LNCAP (cell line): Measurements from ENCODE around the gene MYH14.

ENCODE experiments used
- TF ChIP-seq, protein P1 (sequence below): fragments of 450-650 bp; IDR thresholded peaks from 2 replicates; pipeline ENCODE4 v1.5.1; 2017; ENCODE audit warnings: mild to moderate bottlenecking

The MYH14 gene

DNA sequence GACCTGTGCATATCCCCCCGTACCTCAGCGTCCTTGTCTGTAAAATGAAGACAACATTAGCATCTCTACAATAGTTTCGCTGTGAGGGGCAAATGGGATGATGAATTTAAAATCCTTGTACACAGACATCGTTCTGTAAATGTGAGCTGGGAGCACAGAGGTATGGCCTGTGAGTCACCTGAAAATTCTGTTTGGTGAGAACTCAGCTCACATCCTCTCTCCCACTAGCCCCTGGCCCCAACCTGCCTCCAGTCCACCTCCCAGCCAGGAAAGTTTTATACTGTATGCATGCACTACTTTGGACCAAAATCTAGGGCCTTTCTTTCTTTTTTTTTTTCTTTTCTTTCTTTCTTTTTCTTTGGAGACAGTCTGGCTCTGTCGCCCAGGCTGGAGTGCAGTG, 31.7 kb upstream of the MYH14 start:
- TF ChIP-seq, protein P1, sequence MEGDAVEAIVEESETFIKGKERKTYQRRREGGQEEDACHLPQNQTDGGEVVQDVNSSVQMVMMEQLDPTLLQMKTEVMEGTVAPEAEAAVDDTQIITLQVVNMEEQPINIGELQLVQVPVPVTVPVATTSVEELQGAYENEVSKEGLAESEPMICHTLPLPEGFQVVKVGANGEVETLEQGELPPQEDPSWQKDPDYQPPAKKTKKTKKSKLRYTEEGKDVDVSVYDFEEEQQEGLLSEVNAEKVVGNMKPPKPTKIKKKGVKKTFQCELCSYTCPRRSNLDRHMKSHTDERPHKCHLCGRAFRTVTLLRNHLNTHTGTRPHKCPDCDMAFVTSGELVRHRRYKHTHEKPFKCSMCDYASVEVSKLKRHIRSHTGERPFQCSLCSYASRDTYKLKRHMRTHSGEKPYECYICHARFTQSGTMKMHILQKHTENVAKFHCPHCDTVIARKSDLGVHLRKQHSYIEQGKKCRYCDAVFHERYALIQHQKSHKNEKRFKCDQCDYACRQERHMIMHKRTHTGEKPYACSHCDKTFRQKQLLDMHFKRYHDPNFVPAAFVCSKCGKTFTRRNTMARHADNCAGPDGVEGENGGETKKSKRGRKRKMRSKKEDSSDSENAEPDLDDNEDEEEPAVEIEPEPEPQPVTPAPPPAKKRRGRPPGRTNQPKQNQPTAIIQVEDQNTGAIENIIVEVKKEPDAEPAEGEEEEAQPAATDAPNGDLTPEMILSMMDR, result no peak

- TF ChIP-seq, protein P1, result no peak
Measured at GRCh38 chr19:50172726-50173125, 30.7 kb upstream of the MYH14 start.

- TF ChIP-seq, protein P1, result no peak
Measured at GRCh38 chr19:50173127-50173526, 30.3 kb upstream of the MYH14 start.

DNA sequence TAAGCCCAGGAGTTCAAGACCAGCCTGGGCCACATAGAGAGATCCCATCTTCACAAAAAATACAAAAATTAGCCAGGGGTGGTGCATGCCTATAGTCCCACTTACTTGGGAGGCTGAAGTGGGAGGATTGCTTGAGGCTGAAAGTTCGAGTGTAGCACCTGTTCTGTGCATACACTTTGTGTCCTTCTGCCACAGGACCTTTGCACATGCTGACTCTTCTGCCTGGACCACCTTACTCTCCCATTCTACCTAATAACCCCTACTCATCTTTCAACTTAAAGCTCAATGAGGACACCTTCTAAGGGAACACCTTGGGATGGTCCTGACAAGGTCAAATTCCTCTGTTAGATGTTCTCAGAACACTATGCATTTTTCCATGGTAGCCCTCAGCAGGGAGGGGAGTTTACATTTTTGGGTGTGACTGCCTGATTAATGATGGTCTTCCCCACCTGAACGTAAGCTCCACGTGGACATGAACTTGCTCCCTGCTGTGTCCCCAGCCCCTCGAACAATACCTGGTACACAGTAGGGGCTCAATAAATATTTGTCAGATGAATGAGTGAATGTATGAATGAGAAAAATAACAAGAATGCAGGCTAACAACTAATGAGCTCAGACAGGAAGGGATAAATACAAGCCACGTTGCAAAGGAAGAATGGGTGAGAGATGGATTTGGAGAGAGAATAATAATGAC, 29.2 kb upstream of the MYH14 start:
- TF ChIP-seq, protein P1, result no peak

GRCh38 chr19:50175924-50176323, 27.5 kb upstream of the MYH14 start:
- TF ChIP-seq, protein P1, result no peak

DNA sequence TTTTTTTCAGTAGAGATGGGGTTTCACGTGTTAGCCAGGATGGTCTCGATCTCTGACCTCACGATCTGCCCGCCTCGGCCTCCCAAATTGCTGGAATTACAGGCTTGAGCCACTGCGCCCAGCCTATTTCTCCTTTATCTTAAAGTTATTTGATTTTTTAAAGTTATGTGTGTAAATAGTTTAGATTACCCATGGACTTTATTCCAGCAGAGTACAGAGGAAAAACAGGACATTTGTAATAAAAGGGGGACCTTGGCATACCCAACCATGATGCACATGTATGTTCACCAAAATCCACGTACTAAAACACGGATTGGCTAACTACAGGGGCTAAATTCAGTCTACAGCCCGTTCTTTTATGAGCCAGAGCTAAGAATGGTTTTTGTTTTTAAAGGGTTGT, 26.6 kb upstream of the MYH14 start:
- TF ChIP-seq, protein P1, result no peak

GRCh38 chr19:50178320-50178719, 25.1 kb upstream of the MYH14 start:
- TF ChIP-seq, protein P1, result no peak
